BJ (cell line): Measurements from ENCODE around the gene ALCAM. TPM values are rescaled to one million over a fixed set of nuclear protein-coding genes. Genes with fewer than 3 reads are reported as not detected.
A peak's percentile ranks its signal among the peaks of the same experiment; 100 is the strongest.

Experiments
- CTCF ChIA-PET: fragments of 350-600 bp; formaldehyde crosslinking; extraction: SDS; loops from one replicate; lab custom pipeline; 2021; ENCODE audit warnings: antibody characterized with exemption, inconsistent platforms; lab: Yijun Ruan, JAX
- POLR2A ChIA-PET: fragments of 300-600 bp; sonication (Branson Sonifier 250); formaldehyde crosslinking; extraction: SDS; loops from one replicate; lab custom pipeline; 2021; ENCODE audit warnings: antibody characterized with exemption; lab: Charles Lee
- DNase-seq: peaks from one replicate; pipeline ENCODE4 v3.0.0-alpha.2; 2011; ENCODE audit warnings: low read depth
- H3K27me3 ChIP-seq: 2 replicates; pipeline ENCODE4 v1.6.0; 2011; ENCODE audit warnings: low read length; ENCODE audit not compliant: control insufficient read depth, insufficient read depth
- H3K36me3 ChIP-seq: 2 replicates; pipeline ENCODE4 v1.5.1; 2011; ENCODE audit warnings: low read length; ENCODE audit not compliant: control insufficient read depth, insufficient read depth
- H3K4me3 ChIP-seq: 2 replicates; pipeline ENCODE4 v1.5.1; 2011; ENCODE audit warnings: low read depth, mild to moderate bottlenecking, control low read depth, low read length
- CTCF ChIP-seq: IDR thresholded peaks from 2 replicates; pipeline ENCODE4 v1.5.1; 2011; ENCODE audit warnings: low read depth, mild to moderate bottlenecking, control low read depth, inconsistent platforms, low read length, moderate library complexity; ENCODE audit not compliant: insufficient read depth
- polyA plus RNA-seq: library from polyadenylated mRNA; depleted of rRNA; stranded (reverse); fragments of >200 nt; gene quantifications from 2 replicates; pipeline ENCODE4 v1.2.3, GENCODE V29; 2011

The ALCAM gene
- polyA plus RNA-seq, 1 experiment: 89.5 TPM

- Histone ChIP-seq H3K27me3 (no peaks in the 10 kb centered on the region), H3K4me3 (no peak overlapping the region), H3K36me3 (no peaks in the 10 kb centered on the region)
- CTCF ChIA-PET: no interaction called here
- no peak for TF ChIP-seq CTCF
- no peak for DNase-seq
- POLR2A ChIA-PET: interaction anchor here (0.6 kb wide), 1 partner anchor 67 kb away, joined by 11 read pairs; no protein-coding TSS in a partner anchor
Measured at GRCh38 chr3:105490045-105490444, 123.3 kb downstream of the ALCAM start.

- no peak for DNase-seq
- H3K36me3 ChIP-seq: no peaks in the 10 kb centered on the region
- POLR2A ChIA-PET: no interaction called here
- H3K4me3 ChIP-seq: no peak overlapping the region
- no peak for TF ChIP-seq CTCF
- no peaks in the 10 kb centered on the region for H3K27me3 ChIP-seq
- CTCF ChIA-PET: interaction anchor here (1.4 kb wide), 1 partner anchor 127 kb away, joined by 3 read pairs; the partner anchor contains the start of gene ALCAM
Measured at GRCh38 chr3:105493305-105493892, 126.7 kb downstream of the ALCAM start.

- Histone ChIP-seq H3K4me3 (no peak overlapping the region), H3K36me3 (no peaks in the 10 kb centered on the region), H3K27me3 (no peaks in the 10 kb centered on the region)
- TF ChIP-seq CTCF: 0 out of 2 replicates have a peak, but pooled peaks have one; percentile 10
- CTCF ChIA-PET: interaction anchor here (1.4 kb wide), 1 partner anchor 108 kb away, joined by 3 read pairs; no protein-coding TSS in a partner anchor
- POLR2A ChIA-PET: interaction anchor here (0.5 kb wide), 1 partner anchor 1066 kb away, joined by 5 read pairs; no protein-coding TSS in a partner anchor
- no peak for DNase-seq
Measured at GRCh38 chr3:105495021-105495420, 128.3 kb downstream of the ALCAM start.

- POLR2A ChIA-PET: no interaction called here
- Histone ChIP-seq H3K4me3 (no peak overlapping the region), H3K36me3 (no peaks in the 10 kb centered on the region), H3K27me3 (no peaks in the 10 kb centered on the region)
- CTCF ChIA-PET: no interaction called here
- no peak for TF ChIP-seq CTCF
- DNase-seq: no peak
Measured at GRCh38 chr3:105496343-105496742, 129.6 kb downstream of the ALCAM start.

GRCh38 chr3:105497386-105497785 lies 130.7 kb downstream of the ALCAM start:
- ChIA-PET CTCF (no interaction called here), POLR2A (interaction anchor here (0.6 kb wide), 1 partner anchor 39 kb away, joined by 3 read pairs; no protein-coding TSS in a partner anchor)
- H3K36me3 ChIP-seq: no peaks in the 10 kb centered on the region
- DNase-seq: no peak
- no peak overlapping the region for H3K4me3 ChIP-seq
- TF ChIP-seq CTCF: no peak
- no peaks in the 10 kb centered on the region for H3K27me3 ChIP-seq
